Esophagus mucosa (tissue), 1 donor: ENCODE results near the gene ABHD15. TPM values are rescaled to one million over a fixed set of nuclear protein-coding genes. Genes with fewer than 3 reads are reported as not detected.

Experiments
- ATAC-seq: fragments of 200-7000 bp; cut with Tn5 transposase; one replicate; pipeline ENCODE4 v1.9.1; 2020
- total RNA-seq: library from RNA; stranded (reverse); gene quantifications from one replicate; pipeline ENCODE4 v1.2.4, GENCODE V29; 2023
- donor health status: DM: yes; HTN: yes; CAD: no.

ABHD15 gene
- total RNA-seq, 1 donor from 2014 or later: 2.5 TPM

- no peak for ATAC-seq
Observed at GRCh38 chr17:29594519-29595090, 27.8 kb upstream of the ABHD15 start.

DNA sequence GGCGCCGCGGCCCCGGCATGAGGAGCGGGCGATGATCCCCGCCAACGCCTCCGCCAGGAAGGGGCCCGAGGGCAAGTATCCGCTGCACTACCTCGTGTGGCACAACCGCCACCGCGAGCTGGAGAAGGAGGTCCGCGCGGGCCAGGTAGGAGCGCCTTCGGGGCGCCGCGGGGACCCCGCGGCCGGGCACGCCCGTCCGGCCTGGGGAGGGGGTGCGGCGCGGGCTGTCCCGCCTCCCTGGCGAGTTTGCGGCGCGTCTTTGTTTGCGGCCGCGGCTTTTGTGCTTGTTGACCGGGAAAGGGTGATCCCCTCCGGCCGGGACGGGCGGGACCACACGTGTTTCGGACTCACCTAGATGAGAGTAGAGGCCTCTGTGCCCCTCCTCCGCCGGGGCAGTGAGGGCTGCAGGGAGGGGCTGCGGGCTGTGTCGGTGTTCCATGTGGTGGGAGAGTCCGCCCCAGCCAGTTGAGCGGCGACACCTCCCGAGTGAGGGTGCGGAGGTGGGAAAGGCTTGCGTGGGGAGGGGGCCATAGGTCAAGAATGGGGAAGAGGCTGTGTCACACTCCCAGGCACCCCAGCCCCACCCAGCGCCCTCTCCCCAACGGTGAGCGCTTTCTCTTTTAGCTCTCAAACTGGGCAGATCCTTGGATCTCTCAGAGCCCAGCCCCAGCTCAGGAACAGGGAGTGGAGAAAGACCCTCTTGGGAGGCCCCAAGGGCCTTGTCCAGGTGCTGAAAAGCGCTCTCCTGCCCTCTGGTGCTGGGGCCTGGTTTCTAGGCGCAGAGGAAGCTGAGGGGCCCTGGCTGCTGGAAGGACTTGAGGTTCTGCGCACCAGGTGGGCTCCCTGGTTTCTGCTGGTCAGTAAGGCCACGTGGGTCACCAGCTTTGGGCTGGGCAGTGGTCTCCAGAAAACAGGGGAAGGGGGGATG, 27.0 kb upstream of the ABHD15 start:
- ATAC-seq: no peak

- ATAC-seq: no peak
Observed at GRCh38 chr17:29592850-29593551, 26.2 kb upstream of the ABHD15 start, which contains the start of gene ANKRD13B. ANKRD13B (plus strand) TSS chr17:29593132; CDS start chr17:29593622, 490 bp downstream.

DNA sequence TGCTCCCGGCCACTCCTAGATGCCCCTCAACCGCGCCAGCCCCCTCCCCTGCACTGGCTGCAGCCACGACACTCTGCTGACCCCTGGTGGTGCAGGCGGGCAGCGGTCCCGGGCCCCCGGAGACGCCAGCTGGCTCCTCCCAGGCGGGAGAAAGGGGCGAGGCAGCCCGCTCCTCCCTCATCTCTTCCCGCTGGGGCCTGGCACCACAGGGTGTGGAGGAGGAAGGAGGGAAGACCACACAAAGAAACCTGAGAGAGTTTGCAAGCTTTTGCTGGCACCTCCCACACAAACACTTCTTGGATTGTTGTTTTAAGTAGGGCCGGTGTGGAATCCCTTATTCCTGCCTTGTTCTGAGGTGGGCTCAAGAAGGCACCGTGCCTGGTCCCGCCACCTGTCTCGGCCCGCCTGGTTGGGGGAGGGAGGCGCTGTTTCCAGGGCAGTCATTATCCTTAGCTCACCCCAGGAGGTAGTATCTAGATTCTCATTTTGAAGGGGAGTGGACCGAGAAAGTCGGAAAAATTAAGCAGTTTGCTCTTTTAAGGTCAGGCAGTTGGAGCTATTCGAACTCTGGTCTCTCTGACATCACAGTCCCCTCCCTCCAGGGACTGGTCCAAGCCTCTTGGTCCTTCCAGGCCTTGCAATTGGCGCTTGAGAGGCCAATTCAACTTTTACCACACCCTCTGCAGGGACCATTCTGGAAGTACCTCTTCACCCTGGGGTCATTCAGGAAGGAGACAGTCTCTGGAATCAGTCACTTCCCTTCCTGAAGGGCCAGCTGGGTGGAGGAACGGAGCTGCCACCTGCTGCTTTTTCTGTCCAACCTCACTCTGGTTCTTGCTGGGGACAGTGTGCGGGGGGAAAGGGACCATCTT, 25.1 kb upstream of the ABHD15 start:
- peak; percentile 63 for ATAC-seq

GRCh38 chr17:29591146-29591736, 24.4 kb upstream of the ABHD15 start:
- peak; percentile 10 for ATAC-seq

GRCh38 chr17:29590411-29591145, 23.7 kb upstream of the ABHD15 start:
- no peak for ATAC-seq

- ATAC-seq: peak; percentile 79
Observed at GRCh38 chr17:29589524-29590410, 22.9 kb upstream of the ABHD15 start, which contains the start of gene GIT1. GIT1 (minus strand) TSS chr17:29589648; CDS start chr17:29589378, 270 bp downstream.

GRCh38 chr17:29588562-29589411, 21.9 kb upstream of the ABHD15 start:
- no peak for ATAC-seq

- no peak for ATAC-seq
Observed at GRCh38 chr17:29588017-29588561, 21.3 kb upstream of the ABHD15 start.

DNA sequence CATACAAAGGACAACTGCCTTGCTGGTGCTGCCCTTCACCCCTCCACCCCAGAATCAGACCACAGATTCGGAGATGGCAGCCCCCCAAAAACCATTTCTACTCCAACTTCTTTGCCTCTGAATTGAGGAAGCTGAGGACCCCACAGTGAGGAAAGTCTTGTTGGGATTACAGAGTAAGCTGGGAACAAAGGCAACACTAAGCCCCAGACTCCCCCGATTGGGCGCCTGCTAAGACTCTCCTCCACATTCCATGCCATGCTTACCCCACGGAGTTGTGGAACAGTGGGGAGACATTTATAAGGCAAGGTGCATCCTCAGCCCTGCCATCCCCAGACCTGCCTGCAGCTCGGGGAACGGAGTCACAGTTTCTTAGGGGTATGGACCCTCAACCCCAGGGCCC, 20.8 kb upstream of the ABHD15 start:
- no peak for ATAC-seq

DNA sequence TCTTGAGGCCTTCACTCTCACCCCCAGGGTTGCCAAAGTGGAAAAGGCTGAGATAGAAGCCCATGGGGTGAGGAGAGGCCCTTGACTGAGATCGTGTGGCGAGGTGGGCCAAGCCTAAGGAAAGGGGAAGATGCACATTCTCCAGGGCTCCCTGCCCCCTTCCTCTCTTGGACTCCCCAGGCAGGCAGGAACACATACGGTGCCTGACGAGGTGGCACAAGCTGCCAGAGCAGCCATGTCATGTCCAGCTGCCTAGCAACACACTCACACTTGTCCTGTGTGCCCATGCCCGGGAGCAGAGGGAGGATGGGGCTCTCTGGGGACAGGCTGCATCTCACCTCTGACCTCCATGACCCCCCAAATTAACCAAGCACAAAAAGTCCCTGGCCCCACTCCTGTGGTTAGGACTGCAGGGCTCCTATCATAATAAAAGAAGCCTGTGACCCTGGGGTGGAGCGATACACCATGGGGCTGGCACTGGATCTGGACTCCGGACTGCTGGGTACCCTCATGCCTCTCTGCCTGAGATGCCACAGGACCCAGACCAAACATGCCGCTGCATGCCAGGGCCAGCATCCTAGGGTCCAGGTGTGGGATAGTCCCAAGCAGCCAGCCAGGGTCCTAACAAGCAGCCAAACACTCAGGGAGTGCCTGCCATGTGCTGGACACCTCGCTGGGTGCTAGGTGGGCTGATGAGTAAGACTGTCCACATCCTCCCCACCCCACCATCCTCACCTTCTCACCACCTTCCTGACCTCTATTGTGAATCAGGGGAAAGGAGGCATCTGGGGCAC, 20.0 kb upstream of the ABHD15 start:
- no peak for ATAC-seq

- ATAC-seq: no peak
Observed at GRCh38 chr17:29585080-29585751, 18.4 kb upstream of the ABHD15 start.

GRCh38 chr17:29584452-29585079, 17.7 kb upstream of the ABHD15 start:
- no peak for ATAC-seq

DNA sequence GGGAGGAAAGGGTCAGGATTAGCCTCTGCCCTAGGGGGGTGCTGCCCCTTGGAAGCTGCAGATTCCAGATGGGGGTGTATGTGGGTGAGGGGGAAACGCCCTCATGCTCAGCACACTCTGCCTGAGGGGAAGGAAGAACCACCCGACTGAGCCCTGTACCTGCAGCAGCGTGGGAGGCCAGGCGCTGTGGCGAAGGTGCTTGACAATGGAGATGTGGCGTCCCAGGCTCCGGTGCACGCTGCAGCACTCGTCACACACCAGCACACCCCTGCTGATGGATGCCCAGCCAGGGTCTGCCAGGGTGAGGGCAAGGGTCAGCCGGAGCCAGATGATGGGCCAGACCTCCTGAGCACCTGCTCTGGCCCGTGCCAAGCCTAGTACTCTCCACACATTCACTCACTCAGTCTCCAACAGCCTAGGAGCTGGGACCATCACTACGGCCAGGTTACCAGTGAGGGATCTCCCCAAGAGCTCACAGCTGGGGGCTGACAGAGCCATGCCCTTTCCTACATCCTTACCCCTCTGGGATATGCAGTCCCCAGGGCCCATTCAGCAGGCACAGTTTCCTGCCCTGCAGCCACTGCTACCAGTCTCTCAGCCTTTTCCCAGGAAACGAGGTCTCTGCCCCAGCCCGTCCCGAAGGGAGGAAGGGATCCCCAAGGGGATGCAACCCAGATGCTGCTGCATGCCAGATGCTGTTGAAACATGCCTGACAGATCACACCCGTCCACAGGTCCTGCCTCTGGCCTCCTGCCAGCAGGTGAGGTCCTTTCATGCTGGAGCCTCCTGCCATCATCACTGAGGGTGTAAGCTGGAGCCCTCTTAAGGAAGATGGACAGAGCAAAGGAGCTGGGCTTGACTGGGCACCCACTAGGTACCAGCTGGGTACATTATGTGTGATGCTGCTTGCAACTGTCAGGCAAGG, 16.7 kb upstream of the ABHD15 start:
- peak; percentile 17 for ATAC-seq

GRCh38 chr17:29582772-29583171, 15.9 kb upstream of the ABHD15 start:
- ATAC-seq: no peak
